DND-41 (cell line): ENCODE results near the gene SNAPC4.

Experiments
- ATAC-seq: fragments of 200-7000 bp; cut with Tn5 transposase; 3 replicates; pipeline ENCODE4 v1.9.1; 2021; ENCODE audit warnings: low read depth; ENCODE audit not compliant: insufficient read depth
- DNase-seq: peaks from one replicate; pipeline ENCODE4 v3.0.0-alpha.2; 2020
- H2AFZ ChIP-seq: 2 replicates; pipeline ENCODE4 v1.6.0; 2012; ENCODE audit warnings: low read depth, low read length
- H3K27ac ChIP-seq: 2 replicates; pipeline ENCODE4 v1.5.1; 2012; ENCODE audit warnings: low read length, inconsistent platforms
- H3K27me3 ChIP-seq: fragments of 200-600 bp; sonication (generic); 2 replicates; pipeline ENCODE4 v1.6.0; 2012; ENCODE audit warnings: low read length, mild to moderate bottlenecking, inconsistent platforms; ENCODE audit not compliant: insufficient read depth, poor library complexity
- H3K36me3 ChIP-seq: 2 replicates; pipeline ENCODE4 v1.5.1; 2012; ENCODE audit warnings: low read length, inconsistent platforms; ENCODE audit not compliant: insufficient read depth
- H3K4me1 ChIP-seq: 2 replicates; pipeline ENCODE4 v1.5.1; 2012; ENCODE audit warnings: mild to moderate bottlenecking, low read length; ENCODE audit not compliant: insufficient read depth
- H3K4me2 ChIP-seq: 2 replicates; pipeline ENCODE4 v1.6.0; 2012; ENCODE audit warnings: mild to moderate bottlenecking, moderate library complexity, low read length, inconsistent platforms; ENCODE audit not compliant: insufficient read depth
- H3K4me3 ChIP-seq, 2 experiments: fragments of 200-600 bp in 1 of 2; shearing (Covaris generic) in 1 of 2; 2 replicates each; pipeline ENCODE4 v1.5.1; 2012 to 2016; ENCODE audit warnings: inconsistent platforms in 2 of 2, low read length in 2 of 2, mild to moderate bottlenecking in 2 of 2, low read depth in 1 of 2, moderate library complexity in 1 of 2
- H3K79me2 ChIP-seq: 2 replicates; pipeline ENCODE4 v1.6.0; 2012; ENCODE audit warnings: low read length, inconsistent platforms; ENCODE audit not compliant: insufficient read depth
- H3K9ac ChIP-seq: 2 replicates; pipeline ENCODE4 v1.6.0; 2012; ENCODE audit warnings: low read depth, mild to moderate bottlenecking, inconsistent platforms, low read length, moderate library complexity
- H3K9me3 ChIP-seq: 2 replicates; pipeline ENCODE4 v1.5.1; 2012; ENCODE audit warnings: low read length, moderate library complexity, mild to moderate bottlenecking, inconsistent platforms; ENCODE audit not compliant: insufficient read depth, severe bottlenecking
- H4K20me1 ChIP-seq: 2 replicates; pipeline ENCODE4 v1.6.0; 2012; ENCODE audit warnings: low read length; ENCODE audit not compliant: insufficient read depth
- CTCF ChIP-seq: IDR thresholded peaks from 2 replicates; pipeline ENCODE4 v1.5.1; 2012; ENCODE audit warnings: borderline replicate concordance, low read length, moderate library complexity, mild to moderate bottlenecking; ENCODE audit not compliant: poor library complexity, severe bottlenecking; ENCODE audit errors: extremely low read depth
- EZH2 ChIP-seq: IDR thresholded peaks from 3 replicates; pipeline ENCODE4 v1.6.1; 2012; ENCODE audit warnings: borderline replicate concordance, low read depth, mild to moderate bottlenecking, moderate library complexity, low read length, inconsistent platforms; ENCODE audit not compliant: severe bottlenecking

The SNAPC4 gene

GRCh38 chr9:136438548-136439480, 38.8 kb upstream of the SNAPC4 start:
- Histone ChIP-seq H2AFZ (peak overlapping the region; percentile 86), H3K9ac (peak overlapping the region; percentile 90), H3K36me3 (peaks cover 51% of the 10 kb centered on the region), H3K27me3 (no peaks in the 10 kb centered on the region), H4K20me1 (peaks cover 51% of the 10 kb centered on the region), H3K79me2 (peaks cover 55% of the 10 kb centered on the region), H3K27ac (peak overlapping the region; percentile 72), H3K4me2 (peak overlapping the region; percentile 86), H3K4me1 (peaks cover 36% of the 10 kb centered on the region), H3K9me3 (no peaks in the 10 kb centered on the region), H3K4me3 (peak overlapping the region; percentile 79 to 85)
- peak; percentile 69 for ATAC-seq
- DNase-seq, result peak; percentile 52
- TF ChIP-seq EZH2 (no peak), CTCF (no peak)

- Histone ChIP-seq H3K9ac (peak overlapping the region; percentile 90), H3K79me2 (peaks cover 56% of the 10 kb centered on the region), H3K27me3 (no peaks in the 10 kb centered on the region), H4K20me1 (peaks cover 52% of the 10 kb centered on the region), H2AFZ (no peak overlapping the region), H3K4me1 (peaks cover 36% of the 10 kb centered on the region), H3K4me3 (peak overlapping the region; percentile 79 to 85; a peak in 3 of 4 replicates), H3K9me3 (no peaks in the 10 kb centered on the region), H3K4me2 (peak overlapping the region; percentile 86), H3K36me3 (peaks cover 52% of the 10 kb centered on the region), H3K27ac (0 out of 2 replicates have a peak overlapping the region, but pooled peaks have one; percentile 20)
- no peak for TF ChIP-seq CTCF
- no peak for TF ChIP-seq EZH2
- ATAC-seq, result no peak
- DNase-seq, result no peak
Measured at GRCh38 chr9:136437839-136438547, 38.0 kb upstream of the SNAPC4 start.

GRCh38 chr9:136437430-136437829, 37.5 kb upstream of the SNAPC4 start:
- H3K9ac ChIP-seq, result peak overlapping the region; percentile 90; the same call in 1 of the 2 replicates

More at GRCh38 chr9:136437430-136437829, 37.5 kb upstream of the SNAPC4 start:
- TF ChIP-seq EZH2 (no peak), CTCF (no peak)
- Histone ChIP-seq H4K20me1 (peaks cover 52% of the 10 kb centered on the region), H3K4me2 (peak overlapping the region; percentile 86), H3K4me1 (peaks cover 36% of the 10 kb centered on the region), H3K4me3 (peak overlapping the region in 1 of 2 experiments; percentile 85; a peak in 2 of 4 replicates), H3K9me3 (no peaks in the 10 kb centered on the region), H3K27me3 (no peaks in the 10 kb centered on the region), H3K27ac (0 out of 2 replicates have a peak overlapping the region, but pooled peaks have one; percentile 20), H2AFZ (no peak overlapping the region), H3K79me2 (peaks cover 56% of the 10 kb centered on the region), H3K36me3 (peaks cover 52% of the 10 kb centered on the region)
- DNase-seq (no peak), ATAC-seq (no peak)
